SU-DHL-6 (cell line): ENCODE measurements around the gene CENPF.

ENCODE experiments used
- CTCF ChIP-seq: fragments of 200-600 bp; sonication (generic); IDR thresholded peaks from one replicate; pipeline ENCODE4 v1.5.1; 2017; ENCODE audit warnings: antibody characterized with exemption, mild to moderate bottlenecking, low read length, moderate library complexity; ENCODE audit not compliant: insufficient read depth, poor library complexity, severe bottlenecking
- EZH2phosphoT487 ChIP-seq: fragments of 200-600 bp; sonication (generic), shearing (Covaris generic); conservative IDR thresholded peaks from 2 replicates; pipeline ENCODE4 v1.6.1; 2018; ENCODE audit warnings: mild to moderate bottlenecking, antibody characterized with exemption, low read length, moderate library complexity, mixed read lengths

- no peak for TF ChIP-seq CTCF
- no peak for TF ChIP-seq EZH2phosphoT487
These were observed 31.7 kb upstream of the CENPF start for GRCh38 chr1:214571281-214571680.
